ENCODE data around the gene TPRG1.

Gene TPRG1

DNA sequence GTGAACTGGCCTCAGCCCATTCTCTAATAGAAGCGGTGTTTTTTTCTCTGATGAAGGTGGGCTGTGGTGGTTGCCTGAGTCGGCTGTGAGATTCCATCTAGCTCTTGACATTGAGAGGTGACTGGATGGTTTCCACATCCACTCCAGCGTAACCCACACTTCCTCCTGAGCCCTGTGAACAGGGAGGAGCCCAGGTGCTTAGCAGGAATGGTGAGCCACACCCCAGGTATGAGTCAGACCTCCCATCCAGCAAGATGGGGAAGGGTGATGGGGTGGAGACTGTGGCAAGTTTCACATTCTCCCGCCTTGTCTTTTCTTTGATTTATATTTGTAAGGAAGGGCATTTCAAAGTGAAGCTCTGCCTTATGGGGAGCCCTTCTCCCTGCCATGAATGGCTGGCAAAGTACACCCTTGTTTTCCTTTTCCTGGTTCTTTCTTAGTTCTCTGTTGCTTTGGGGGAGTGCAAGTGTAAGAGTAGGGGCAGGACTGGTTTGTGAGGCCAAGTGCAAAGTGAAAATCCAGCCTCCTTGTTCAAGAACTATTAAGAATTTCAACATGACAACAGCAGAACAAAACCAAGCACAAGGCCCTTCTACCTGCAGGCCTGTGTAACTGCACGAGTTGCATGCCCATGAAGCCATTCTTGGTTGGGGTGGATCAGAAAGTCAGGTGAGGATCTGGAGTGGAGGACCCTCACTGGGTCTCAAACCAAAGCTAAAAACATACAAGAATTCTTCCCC lies 4.6 kb upstream of the TPRG1 start:
- no peak for DNase-seq

DNA sequence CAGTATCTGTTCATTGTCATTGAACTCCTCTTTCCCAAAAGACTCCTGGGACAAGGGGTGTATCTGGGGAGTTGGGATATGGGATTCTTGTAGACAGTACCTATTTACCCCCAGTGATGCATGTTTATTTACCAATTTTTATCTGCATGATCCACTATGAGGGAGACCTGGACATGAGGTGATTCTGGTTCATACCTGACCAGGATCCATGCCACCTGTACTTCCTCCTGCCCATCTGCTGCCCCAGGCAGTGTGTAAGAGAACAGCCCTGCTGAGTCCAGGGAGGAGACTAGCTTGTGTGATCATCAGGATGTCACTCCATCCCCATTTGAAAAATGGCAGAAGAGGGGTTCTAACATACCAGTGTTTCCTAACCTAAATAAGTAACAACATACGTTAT lies 3.1 kb upstream of the TPRG1 start:
- DNase-seq = no peak

DNA sequence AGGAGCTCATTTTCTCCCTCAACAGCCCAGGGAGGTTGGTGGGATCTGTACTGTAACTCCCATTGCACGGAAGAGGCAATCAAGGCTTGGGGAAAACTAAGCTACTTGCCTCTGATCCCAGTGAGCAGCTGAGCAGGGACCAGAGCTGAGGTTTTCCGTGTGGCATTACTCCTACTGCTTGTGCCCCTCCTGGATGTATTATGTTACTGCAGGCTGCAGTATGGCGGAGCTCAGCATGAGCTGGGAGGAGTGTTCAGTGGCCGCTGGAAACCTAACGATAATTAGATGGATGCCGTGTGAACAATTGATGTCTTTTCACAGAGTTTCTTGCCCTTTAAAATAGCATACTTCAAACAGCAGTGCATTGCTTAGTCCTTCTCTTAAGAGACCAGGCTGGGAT lies 2.0 kb upstream of the TPRG1 start:
- no peak for DNase-seq

DNA sequence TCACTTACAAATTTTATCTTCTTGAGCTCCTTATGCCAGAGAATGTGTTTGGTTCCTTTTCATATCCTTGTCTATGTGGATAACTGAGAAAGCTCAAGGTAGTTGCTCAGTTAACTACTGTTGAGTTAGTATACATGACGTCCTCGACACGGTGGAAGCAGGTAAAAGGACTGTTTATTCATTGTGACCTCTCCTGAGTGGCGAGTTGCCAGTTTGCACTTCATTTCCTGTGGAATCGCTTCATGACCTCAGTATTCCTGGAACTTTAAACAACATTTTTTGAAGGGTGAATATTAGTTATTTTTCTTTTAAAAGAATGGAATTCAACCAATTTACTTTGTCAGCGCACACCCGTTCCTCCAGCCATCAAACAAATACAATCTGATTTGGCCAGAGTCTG lies 1.2 kb upstream of the TPRG1 start:
- DNase-seq = no peak

DNA sequence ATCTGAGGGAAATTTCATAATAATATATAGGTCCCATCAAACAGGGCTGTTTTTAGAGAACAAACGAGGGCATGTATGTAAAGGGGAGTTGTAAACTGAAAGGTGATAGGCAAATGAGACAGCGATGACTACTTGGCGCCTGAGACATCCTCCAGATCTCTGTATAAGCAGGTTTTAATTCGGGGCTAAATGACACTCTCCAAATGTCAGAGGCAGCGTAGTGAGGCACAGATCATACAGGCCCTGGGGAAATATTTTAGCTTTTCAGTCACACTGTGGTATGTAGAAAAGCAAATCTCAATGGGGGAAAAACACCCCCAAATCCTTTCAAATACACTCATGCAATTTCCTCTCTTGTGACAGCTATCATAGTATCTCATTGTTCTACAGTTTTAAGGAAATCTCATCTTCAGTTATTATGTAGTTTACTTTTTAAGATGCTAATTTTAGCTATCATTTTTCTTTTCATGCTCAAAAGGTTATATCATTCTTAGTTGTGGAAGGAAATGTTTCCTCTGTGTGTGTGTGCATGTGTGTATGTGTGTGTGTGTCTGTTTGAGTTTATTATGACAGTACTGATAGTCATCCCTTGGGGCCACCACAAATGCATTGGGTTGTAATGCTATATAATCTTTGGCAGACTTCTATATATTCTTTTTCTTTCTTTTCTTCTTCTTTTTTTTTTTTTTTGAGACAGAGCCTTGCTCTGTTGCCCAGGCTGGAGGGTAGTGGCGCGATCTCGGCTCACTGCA lies 1.1 kb downstream of the TPRG1 start:
- DNase-seq = no peak

DNA sequence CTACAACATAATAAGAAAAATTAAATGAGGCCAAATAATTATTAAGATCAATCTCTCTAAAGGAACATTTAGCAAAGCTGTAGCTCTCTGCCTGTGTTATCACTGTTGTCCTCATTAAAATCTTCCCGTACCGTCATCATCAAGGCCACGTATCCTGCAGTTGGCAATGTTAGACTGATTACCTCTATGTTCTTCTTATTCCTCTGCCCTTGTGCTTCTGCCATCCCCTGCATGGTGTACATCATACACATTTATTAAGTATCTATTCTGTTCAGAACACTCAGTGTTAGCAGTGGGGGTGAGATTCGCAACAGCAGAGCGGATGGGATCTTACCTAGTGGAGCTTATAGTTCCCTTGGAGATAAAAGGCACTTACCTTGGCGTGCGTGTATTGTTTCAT lies 12.8 kb downstream of the TPRG1 start:
- no peak for DNase-seq

DNA sequence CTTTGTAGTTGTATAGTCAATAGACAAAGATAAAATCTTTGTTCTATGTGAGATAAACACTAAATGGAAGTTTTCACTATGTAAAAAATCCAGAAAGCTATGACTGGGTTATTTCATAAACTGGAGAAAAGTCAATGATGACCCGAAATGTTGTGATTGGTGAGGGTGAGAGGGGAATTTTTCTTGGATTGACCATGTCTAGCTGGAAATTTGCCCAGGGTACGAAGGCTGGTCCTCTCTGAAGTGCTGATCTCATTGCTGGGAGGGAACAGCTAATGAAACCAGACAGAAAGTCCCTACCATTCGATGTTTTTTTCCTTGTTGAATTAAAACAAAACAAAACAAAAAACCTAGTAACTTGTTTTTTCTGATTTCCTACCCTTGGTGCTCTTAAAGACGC lies 14.3 kb downstream of the TPRG1 start:
- no peak for DNase-seq

DNA sequence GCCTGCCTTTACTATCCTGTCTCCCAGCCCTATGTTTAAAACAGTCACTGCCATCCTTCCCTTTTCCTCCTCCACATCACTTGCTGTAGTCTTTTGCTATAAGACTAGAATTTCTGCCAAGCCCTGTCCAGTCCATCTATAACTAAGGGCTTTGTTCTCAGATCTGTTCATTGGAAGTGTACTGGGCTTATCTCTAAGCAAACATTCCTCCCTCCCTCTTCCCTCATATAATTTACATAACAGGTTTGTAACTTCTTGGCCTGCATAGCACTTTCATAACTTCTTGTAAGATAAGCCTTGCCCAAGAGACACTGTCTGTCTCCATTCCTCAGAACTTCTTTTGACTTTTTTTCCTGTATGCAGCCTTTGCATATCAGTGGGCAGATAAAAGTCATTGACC lies 16.7 kb downstream of the TPRG1 start:
- DNase-seq = no peak

DNA sequence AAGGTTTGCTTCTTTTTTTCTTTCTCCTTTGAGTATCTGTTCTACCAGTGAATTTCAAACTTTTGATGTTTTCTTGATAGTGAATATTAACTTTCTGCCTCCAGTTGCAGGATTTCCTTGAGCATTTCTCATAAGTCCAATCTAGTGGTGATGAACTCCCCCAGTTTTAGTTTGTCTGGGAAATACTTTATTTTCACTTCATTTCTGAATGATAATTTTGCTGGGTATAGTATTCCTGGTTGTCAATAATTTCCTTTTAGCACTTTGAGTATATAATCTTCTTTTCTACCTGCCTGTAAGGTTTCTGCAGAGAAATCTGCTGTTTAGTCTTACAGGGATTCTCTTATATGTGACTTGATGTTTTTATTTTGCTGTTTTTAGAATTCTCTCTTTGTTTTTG lies 21.0 kb downstream of the TPRG1 start:
- no peak for DNase-seq

DNA sequence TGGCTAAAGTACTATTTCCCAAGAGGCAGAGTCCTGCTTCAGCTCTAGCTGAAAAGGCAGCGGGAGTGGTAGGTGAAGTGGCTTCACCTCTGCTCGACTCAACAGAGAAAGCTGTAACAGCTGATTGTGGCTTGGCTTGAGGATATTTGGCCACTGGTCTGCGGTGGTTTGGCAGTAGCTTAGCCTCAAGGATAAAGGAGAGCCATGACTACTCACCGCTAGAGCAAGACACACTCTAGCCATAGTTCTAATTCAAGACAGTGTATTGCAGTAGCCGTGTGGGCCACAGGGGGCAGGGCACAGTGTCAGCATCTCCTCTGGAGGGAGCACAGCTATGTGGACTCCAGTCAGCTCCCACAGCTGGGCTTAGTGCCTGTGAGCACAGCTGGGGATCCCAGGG lies 23.5 kb downstream of the TPRG1 start:
- no peak for DNase-seq

DNA sequence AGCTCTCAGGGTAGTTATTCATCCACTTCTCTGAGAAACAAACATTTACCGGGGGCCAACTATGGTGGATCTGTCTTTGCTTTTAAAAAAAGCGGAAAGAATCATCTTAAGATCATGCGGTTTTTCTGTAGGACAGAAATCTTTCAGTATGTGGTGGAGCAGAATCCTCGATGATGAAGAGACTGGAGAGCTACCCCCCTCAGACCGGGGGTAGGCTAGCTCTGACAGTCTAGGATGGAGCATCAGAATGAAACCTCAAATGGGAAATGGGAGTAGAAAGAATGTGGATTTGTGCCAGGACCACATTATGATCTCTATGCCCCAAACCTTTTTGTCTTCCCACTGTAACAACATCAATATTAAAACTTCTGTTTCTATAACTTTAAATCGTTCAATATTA lies 30.3 kb downstream of the TPRG1 start:
- DNase-seq = no peak

DNA sequence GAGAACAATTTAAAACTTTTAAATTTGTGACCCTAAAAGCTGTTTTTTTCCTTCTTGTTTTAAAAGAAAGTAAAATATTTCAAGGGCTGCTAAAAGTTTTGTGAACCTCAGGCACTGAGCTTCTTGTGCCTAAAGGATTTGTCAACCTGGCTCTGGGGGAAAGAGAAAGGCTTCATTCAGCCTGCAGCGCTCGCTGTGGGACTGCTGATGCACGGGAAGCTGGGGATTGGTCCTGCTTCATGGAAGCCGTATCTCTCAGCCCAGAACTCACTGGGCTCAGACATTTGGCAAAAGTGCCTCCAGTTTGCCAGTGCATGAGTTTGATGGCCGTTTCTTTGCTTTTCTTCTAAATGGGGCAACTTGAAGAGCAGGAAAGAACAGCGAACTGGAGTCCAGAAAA lies 30.8 kb downstream of the TPRG1 start:
- DNase-seq = no peak

DNA sequence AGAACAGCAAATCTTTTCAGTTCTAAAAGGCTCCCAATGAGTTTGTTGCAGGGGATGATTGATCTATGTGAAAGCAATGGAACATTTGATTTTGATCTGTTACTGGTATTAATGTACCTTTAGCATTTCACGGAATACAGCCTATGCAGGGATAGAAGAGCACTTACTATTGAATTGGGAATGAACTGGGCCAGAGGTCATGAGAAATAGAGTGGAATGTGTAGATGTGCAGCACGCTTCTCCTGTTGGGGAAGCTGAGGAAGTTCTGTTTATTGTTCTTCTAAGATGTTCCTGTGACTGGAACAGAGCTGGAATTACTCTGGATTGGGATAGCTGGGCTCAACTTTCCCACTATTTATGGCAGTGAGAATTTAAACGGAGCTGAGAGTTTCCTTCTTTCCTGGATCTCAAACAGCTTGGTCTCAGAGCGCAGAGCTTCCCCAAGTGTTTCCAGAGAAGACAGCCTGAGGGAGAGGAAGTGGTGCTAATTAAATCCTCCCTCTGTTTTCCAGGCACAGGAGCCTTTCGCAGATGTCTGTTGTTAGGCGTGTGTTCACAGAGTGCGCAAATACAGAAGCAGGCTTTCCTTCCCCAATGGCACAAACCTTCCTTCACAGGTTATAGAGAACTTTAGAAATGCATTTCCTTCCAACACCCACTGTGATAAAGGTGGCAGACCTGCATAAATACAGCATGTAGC lies 32.5 kb downstream of the TPRG1 start:
- no peak for DNase-seq

DNA sequence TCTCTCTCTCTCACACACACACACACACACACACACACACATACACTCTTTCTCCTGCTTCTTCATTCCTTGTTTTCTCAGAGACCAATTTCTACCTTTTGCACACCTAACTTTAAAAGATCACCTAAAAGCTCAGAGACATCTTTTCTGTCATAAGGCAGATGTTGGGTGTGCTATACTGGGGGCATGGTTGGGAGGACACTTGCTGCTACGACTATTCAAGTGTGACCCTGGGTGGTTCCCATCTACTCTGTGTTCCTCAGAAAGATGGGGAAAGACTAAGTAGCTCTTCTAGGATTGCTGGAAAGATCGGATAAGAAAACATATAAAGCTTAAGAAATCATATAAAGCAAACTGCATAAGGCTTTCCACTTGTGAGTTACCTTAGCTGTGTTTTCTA lies 33.2 kb downstream of the TPRG1 start:
- DNase-seq = no peak

DNA sequence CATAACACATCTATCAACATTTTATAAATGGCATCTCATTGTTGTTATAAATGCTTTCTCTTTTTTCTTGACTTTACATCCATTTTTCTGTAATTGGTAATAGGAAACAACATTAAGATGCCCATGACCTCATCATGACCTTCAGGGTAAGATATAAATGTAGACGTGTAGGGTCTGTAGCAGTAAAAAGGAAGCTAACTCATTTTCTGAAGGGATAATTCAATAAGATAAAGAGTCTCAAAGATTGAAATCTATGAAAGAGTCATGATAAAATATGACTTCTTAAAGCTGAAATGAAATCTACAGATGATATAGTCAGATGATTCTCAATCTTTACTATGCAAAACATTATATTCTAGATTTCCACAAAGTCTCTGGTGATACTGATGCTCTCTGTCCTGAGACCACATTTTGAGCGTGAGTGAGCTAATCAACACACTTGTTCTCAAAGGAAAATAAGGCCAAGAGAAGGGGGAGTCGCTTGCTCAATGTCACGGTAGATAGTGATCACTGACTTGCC lies 38.5 kb downstream of the TPRG1 start:
- no peak for DNase-seq

DNA sequence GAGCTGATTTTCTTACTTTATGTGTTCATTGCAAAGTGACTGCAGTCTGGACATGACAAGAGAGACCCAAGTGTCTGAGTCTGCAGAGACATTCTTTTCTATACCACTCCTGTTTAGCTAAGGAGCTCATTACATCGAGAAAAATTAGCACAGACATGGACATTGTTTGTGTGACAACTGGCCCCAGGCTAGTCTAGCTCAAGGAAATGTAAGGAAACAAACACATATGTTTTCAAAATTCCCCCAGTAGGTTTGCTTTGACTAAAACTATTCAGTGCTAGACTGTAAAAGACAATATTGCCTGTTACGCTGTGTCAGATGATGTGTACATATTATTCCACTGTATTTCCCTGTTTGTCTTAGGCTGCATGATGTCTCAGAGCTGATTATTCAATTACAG lies 40.9 kb downstream of the TPRG1 start:
- DNase-seq = no peak

DNA sequence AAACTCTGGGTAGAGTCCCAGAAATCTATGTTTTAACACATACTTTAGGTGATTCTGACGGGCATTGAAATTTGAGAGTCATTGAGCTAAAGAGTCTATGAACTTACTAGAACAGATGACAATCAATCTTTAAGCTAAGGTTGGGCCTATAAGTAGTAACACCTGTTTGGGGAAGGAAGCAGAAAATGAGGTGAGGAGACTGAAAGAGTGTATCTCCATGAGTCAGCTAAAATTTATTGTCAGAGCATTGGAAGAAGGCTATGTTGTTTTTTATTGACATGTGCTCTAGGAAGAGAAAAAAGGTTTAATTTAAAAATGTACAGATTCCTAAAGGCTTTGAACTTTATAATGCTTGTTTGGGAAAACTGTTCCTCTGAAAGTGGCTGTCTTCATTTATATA lies 42.9 kb downstream of the TPRG1 start:
- DNase-seq = no peak

DNA sequence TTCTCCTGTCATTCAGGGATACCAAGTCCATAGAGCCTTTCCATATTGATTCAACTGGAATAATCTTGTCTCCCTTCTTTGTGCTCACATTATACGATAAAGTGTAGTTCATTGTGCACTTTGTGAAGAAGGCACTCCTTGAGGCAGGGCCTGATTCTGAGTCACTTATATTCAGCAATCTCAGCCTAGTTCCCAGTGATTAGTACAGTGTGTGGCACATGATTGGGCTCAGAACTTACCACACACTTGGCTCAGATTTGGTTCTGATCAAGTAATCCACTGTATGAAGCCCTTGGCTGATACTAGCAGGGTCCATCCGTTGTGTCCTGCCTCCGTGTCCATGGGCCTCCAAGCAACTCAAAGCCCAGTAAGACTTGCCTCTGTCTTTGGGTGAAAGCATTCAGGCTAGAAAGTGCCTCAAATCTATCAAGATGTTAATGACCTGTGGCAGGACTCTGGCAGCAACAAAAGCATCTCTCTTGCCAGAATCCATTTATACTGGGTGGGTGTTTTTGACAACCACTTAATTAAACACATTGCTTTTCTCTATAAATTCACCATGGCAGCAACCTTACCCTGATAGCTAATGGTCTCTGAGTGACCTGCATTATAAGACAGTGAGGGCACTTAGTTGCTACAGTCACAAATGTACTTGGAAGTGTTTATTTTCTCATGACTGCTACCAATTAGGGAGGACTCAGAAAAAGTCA lies 51.3 kb downstream of the TPRG1 start:
- no peak for DNase-seq

DNA sequence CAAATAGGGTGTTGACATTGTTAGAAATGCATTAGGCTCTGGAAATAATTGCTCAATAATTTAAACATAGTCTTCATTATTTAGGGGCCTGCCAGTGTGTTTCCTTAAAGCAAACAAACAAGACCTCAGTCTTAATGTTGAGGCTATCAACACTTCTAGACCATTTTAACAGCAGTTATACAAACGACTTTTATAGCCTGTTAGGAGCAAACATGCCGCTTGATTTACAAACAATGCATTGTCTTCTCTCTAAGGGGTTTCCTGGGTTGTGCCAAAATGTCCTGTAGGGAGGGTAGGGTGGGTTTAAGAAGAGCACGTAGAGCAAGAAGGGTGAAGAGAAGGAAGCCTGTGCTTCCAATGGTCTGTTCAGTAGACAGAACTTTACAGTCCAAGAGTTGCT lies 53.7 kb downstream of the TPRG1 start:
- DNase-seq = no peak

DNA sequence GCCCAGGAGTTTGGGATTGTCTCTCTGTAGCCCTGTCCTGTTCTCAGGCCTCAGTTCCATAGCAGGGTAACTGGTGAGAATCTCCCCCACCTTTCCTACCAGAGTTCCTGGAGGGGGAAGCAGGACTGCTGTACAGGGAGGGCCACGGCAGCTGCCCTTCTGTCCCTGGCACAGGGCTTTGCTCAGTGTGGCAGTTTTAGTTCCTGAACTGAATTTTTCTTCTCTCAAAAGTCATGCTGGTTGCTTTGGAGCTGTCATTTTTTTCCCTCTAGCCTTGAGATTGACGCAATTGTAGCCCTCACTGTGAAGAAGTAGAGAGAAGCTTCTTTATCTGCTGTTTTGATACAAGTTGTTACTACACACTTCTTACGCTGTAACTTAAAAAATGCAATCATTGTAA lies 55.5 kb downstream of the TPRG1 start:
- no peak for DNase-seq

DNA sequence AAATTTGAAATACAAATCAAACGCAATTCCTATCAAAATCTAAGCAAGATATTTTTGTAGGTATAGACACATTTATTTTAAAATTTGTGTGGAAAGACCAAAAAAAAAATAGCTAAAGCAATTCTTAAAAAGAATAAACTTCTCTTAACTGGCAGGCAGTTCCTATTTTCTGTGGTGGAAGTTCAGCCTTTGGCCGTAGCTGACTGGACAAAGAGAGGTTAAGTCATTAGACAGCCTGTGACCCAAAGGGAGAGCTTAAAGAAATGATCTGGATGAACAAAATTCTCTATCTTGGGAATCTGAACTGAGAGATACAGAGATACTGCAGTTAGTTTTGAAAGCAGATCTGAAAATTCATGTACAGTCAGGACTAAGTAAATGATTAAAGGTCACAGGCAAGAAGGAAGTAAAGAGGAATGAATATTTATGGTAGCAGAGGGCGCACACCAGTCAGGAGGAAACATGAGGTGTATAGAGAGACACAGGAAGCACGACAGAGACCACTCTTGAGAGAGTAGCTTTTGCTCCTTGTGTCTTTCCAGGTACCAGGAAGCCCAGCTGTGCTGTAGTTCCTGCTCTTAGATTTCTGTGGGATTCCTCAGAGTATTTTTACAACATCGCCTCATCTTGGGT lies 57.5 kb downstream of the TPRG1 start:
- DNase-seq = no peak

DNA sequence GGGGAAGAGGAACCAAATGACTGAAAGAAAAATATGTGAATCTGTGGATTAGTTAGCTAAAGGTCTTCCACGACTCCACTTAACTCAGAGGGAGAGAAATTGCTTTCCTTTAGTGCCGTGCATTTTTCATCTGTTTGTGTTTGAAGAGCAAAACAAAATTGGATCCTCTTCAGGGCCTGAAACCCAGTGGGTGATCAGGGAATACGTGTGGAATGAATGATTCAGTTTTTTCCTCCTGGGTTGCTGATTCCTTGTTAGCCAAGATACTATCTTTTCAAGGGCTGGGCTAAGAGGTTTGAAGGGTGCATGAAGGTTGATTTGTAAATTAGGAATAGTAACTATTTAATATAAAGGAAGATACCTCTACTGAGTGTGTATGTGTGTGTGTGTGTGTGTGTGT lies 61.0 kb downstream of the TPRG1 start:
- no peak for DNase-seq
